Measurements from ENCODE around the gene FLYWCH1. TPM values are rescaled to one million over a fixed set of nuclear protein-coding genes. Genes with fewer than 3 reads are reported as not detected.
"Not testable (repeated sequence)": the region's sequence is repeated elsewhere in the genome, so short reads cannot be mapped to it uniquely, and the experiment has no call there.

Gene FLYWCH1
- total RNA-seq, 2 donors from 2014 or later, result 18.5 to 28.4 TPM

DNA sequence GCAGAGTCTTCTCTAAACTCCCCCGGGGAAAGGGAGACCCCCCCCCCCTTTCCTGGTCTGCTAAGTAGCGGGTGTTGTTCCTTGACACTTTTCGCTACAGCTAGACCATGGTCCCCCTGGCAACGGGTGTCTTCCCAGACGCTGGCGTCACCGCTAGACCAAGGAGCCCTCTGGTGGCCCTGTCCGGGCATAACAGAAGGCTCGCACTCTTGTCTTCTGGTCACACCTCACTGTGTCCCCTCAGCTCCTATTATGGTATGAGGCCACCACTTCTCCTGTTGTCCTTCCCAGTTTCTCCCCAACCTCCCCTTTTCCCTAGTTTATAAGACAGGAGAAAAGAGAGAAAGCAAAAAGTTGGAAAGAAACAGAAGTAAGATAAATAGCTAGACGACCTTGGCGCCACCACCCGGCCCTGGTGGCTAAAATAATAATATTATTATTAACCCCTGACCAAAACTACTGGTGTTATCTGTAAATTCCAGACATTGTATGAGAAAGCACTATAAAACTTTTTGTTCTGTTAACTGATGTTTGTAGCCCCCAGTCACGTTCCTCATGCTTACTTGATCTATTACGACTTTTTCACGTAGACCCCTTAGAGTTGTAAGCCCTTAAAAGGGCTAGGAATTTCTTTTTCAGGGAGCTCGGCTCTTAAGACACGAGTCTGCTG, 4.5 kb upstream of the FLYWCH1 start:
- H3K9me3 ChIP-seq; intact Hi-C loops (cut with DNase I); H3K27me3 ChIP-seq; H3K36me3 ChIP-seq; H3K4me1 ChIP-seq; H3K9ac ChIP-seq (ENCODE audit: low read depth in 2 of 2, low read length in 2 of 2); H3K27ac ChIP-seq; H3K4me3 ChIP-seq: not testable (repeated sequence)
- peak; percentile 49 for DNase-seq
- TF ChIP-seq, protein P1, sequence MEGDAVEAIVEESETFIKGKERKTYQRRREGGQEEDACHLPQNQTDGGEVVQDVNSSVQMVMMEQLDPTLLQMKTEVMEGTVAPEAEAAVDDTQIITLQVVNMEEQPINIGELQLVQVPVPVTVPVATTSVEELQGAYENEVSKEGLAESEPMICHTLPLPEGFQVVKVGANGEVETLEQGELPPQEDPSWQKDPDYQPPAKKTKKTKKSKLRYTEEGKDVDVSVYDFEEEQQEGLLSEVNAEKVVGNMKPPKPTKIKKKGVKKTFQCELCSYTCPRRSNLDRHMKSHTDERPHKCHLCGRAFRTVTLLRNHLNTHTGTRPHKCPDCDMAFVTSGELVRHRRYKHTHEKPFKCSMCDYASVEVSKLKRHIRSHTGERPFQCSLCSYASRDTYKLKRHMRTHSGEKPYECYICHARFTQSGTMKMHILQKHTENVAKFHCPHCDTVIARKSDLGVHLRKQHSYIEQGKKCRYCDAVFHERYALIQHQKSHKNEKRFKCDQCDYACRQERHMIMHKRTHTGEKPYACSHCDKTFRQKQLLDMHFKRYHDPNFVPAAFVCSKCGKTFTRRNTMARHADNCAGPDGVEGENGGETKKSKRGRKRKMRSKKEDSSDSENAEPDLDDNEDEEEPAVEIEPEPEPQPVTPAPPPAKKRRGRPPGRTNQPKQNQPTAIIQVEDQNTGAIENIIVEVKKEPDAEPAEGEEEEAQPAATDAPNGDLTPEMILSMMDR (IDR thresholded peaks at IDR 0.05), result peak; percentile 55

DNA sequence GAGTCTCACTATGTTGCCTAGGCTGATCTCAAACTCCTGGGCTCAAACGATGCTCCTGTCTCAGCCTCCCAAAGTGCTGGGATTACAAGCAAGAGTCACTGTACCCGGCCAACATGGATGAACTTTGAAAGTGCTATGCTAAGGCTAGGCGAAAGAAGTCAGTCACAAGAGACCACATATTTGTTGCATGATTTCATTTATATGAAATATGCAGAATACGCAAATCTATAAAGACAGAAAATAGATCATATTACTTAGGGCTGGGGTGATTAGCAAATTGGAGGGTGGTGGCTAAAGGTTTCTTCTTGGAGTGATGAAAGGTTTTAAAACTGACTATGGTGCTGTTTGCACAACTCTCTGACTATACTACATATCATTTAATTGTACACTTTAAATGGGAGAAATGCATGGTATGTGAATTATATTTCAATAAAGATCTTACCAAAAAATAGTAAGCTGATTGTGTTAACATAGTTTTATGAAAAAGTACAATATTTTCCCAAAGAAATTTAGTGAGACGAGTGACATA, 1.2 kb upstream of the FLYWCH1 start:
- Histone ChIP-seq H3K9me3 (no peaks in the 10 kb centered on the region), H3K27me3 (no peaks in the 10 kb centered on the region), H3K9ac (ENCODE audit: low read depth in 2 of 2, low read length in 2 of 2) (no peak overlapping the region), H3K4me1 (peaks cover 4% of the 10 kb centered on the region), H3K27ac (no peak overlapping the region), H3K4me3 (no peak overlapping the region), H3K36me3 (no peaks in the 10 kb centered on the region)
- TF ChIP-seq, protein P1 (IDR thresholded peaks at IDR 0.05), result no peak
- intact Hi-C loops (cut with DNase I), result loop anchor here (5.0 kb wide), 1 partner anchor 33 kb away; no protein-coding TSS in a partner anchor
- DNase-seq, result no peak

DNA sequence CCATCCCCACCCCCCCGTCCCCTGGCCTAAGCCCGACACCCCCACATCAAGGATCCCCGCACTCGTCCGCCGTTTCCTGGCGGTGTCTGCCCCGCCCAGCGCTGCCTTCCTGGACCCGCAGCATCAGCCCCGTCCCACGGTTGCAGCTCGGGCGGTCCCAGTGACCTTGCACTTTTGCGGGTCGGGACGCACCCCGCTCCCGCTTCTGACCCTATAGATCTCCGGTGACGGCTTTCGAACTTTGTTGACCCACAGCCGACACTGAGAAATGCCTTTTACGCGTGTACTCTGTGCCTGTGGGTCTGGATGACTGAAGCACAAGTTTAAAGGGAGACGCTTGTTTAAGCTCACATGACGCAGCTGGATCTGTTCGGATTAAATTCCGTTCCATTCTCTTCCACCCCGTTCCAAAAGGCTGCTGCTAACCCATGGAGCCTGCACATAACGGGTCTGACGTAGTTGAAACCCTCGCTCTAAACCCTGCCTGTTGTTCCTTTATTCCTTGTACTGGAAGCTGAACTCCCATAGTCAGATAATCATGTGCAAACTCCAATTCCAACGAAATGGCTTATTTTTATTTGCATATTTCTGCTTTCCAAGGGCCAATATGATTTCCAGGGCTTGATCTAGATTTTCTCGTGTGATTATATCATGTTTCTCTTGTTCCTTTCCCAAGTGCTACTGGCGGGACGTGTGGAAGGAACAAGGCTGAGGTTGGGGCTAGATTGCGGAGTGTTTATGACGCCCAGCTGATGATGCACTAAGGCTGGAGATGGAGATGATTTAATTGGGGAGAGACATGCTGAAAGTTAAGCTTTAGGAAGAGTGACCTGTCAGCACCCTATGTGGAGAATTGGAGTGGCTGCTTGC, 834 bp downstream of the FLYWCH1 start:
- H3K27me3 ChIP-seq, result no peaks in the 10 kb centered on the region
- TF ChIP-seq, protein P1 (IDR thresholded peaks at IDR 0.05), result no peak
- H3K9ac ChIP-seq (ENCODE audit: low read depth in 2 of 2, low read length in 2 of 2), result peak overlapping the region; percentile 60 to 76
- DNase-seq, result peak; percentile 47
- H3K27ac ChIP-seq, result peak overlapping the region; percentile 71
- intact Hi-C loops (cut with DNase I), result loop anchor here (5.0 kb wide), 1 partner anchor 35 kb away; no protein-coding TSS in a partner anchor
- no peaks in the 10 kb centered on the region for H3K36me3 ChIP-seq
- no peaks in the 10 kb centered on the region for H3K4me1 ChIP-seq
- H3K4me3 ChIP-seq, result peak overlapping the region; percentile 87
- H3K9me3 ChIP-seq, result no peaks in the 10 kb centered on the region

DNA sequence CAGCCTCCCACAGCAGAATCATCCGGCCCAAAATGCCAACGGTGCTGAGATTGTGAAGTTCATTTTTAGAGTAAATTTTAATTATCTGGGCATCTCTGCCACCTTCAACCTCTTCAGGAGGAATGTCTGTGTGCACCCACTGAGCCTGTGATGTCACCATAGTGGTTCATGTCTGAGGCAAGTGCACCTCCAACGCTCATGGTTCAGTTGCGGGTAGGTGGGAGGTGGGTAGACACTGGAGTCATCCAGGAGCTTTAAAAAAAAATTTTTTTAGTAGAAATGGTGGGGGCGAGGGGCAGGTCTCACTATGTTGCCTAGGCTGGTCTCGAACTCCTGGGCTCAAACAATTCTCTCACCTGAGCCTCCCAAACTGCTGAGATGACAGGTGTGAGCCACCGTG, 1.9 kb downstream of the FLYWCH1 start:
- Histone ChIP-seq H3K27ac (no peak overlapping the region), H3K27me3 (no peaks in the 10 kb centered on the region), H3K9me3 (no peaks in the 10 kb centered on the region), H3K9ac (ENCODE audit: low read depth in 2 of 2, low read length in 2 of 2) (no peak overlapping the region), H3K4me1 (no peaks in the 10 kb centered on the region), H3K36me3 (no peaks in the 10 kb centered on the region), H3K4me3 (no peak overlapping the region)
- intact Hi-C loops (cut with DNase I), result loop anchor here (5.0 kb wide), 1 partner anchor 36 kb away; no protein-coding TSS in a partner anchor
- TF ChIP-seq, protein P1 (IDR thresholded peaks at IDR 0.05), result no peak
- no peak for DNase-seq

DNA sequence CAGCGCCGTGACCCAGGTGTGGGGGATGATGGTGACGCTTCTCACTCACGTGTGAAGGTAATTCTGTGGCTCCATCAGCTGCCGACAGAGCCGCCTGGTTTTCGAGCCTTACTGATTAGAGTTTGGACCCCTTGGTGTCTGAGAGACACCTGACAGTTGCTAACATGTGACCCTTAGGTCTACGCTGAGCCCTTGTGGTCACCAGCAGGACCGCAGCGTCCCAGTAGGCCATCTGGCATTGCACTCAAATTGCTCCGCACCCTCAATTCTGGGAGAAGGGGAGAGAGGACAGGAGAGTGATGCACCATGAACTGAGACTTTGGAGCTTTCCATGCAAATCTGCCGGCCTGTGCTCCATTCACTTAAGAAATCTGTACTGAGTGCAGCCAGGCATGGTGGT, 2.5 kb downstream of the FLYWCH1 start:
- H3K4me1 ChIP-seq, result no peaks in the 10 kb centered on the region
- H3K4me3 ChIP-seq, result no peak overlapping the region
- DNase-seq, result no peak
- H3K9me3 ChIP-seq, result no peaks in the 10 kb centered on the region
- intact Hi-C loops (cut with DNase I), result loop anchor here (5.0 kb wide), 1 partner anchor 37 kb away; no protein-coding TSS in a partner anchor
- H3K27me3 ChIP-seq, result no peaks in the 10 kb centered on the region
- H3K36me3 ChIP-seq, result no peaks in the 10 kb centered on the region
- no peak overlapping the region for H3K9ac ChIP-seq (ENCODE audit: low read depth in 2 of 2, low read length in 2 of 2)
- TF ChIP-seq, protein P1 (IDR thresholded peaks at IDR 0.05), result no peak
- H3K27ac ChIP-seq, result no peak overlapping the region

Measured in colonic mucosa (tissue), 4 donors.